ENCODE measurements around the gene CARHSP1. TPM values are rescaled to one million over a fixed set of nuclear protein-coding genes. Genes with fewer than 3 reads are reported as not detected.
A peak's percentile ranks its signal among the peaks of the same experiment; 100 is the strongest.

CARHSP1 gene
- total RNA-seq, 2 experiments from 2014 or later: 25.5 to 27.8 TPM

- Histone ChIP-seq H3K27ac (ENCODE audit: low read depth in 1 of 2, low read length in 2 of 2) (no peak overlapping the region), H3K27me3 (ENCODE audit: control insufficient read depth in 1 of 2, insufficient read depth in 2 of 2, low read length in 2 of 2) (peaks cover 0 to 2% of the 10 kb centered on the region in 2 experiments), H3K4me3 (ENCODE audit: low read length) (no peak overlapping the region), H3K9me3 (ENCODE audit: control insufficient read depth in 1 of 2, insufficient read depth in 1 of 2, low read length in 2 of 2) (peaks cover 0 to 5% of the 10 kb centered on the region in 2 experiments), H3K4me1 (ENCODE audit: insufficient read depth, low read length) (peaks cover 13% of the 10 kb centered on the region), H3K36me3 (ENCODE audit: insufficient read depth, low read length) (peaks cover 6% of the 10 kb centered on the region)
- Mint-ChIP-seq H3K4me1 (ENCODE audit: low read depth) (peaks cover 12% of the 10 kb centered on the region), H3K4me3 (no peak overlapping the region), H3K36me3 (ENCODE audit: low read depth) (peaks cover 15% of the 10 kb centered on the region), H3K27me3 (peaks cover 9% of the 10 kb centered on the region), H3K27ac (peak overlapping the region; percentile 40), H3K9me3 (no peaks in the 10 kb centered on the region)
- DNase-seq: peak in 1 of 14 experiments; percentile 39
- no peak for TF ChIP-seq CTCF (IDR thresholded peaks at IDR 0.05)
- no peak for ATAC-seq (ENCODE audit: poor library complexity)
- ChIA-PET POLR2A (interaction anchor here (1.8 kb wide), 1 partner anchor 17 kb away, joined by 4 read pairs; the partner anchor contains the start of gene CARHSP1), CTCF (interaction anchor here (1.7 kb wide), 1 partner anchor 88 kb away, joined by 8 read pairs; the partner anchor contains the start of genes PMM2 and TMEM186)
- intact Hi-C loops (cut with DNase I, micrococcal nuclease): no loop called here
These were observed 17.1 kb upstream of the CARHSP1 start for GRCh38 chr16:8885674-8886592.

GRCh38 chr16:8882725-8883377 is 14.0 kb upstream of the CARHSP1 start:
- POLR2A ChIA-PET: no interaction called here
- no peak for DNase-seq
- peaks cover 26% of the 10 kb centered on the region for H3K4me1 ChIP-seq (ENCODE audit: insufficient read depth, low read length)
- TF ChIP-seq CTCF (IDR thresholded peaks at IDR 0.05): no peak
- Mint-ChIP-seq H3K4me1 (ENCODE audit: low read depth) (peaks cover 13% of the 10 kb centered on the region), H3K27ac (no peak overlapping the region), H3K4me3 (no peak overlapping the region), H3K27me3 (peaks cover 9% of the 10 kb centered on the region), H3K9me3 (no peaks in the 10 kb centered on the region), H3K36me3 (ENCODE audit: low read depth) (peaks cover 4% of the 10 kb centered on the region)
- H3K27ac ChIP-seq (ENCODE audit: low read depth in 1 of 2, low read length in 2 of 2): no peak overlapping the region
- intact Hi-C loops (cut with DNase I, micrococcal nuclease): loop anchor here in 1 of 2 experiments (5.0 kb wide), 1 partner anchor 66 kb away; no protein-coding TSS in a partner anchor
- no peak for ATAC-seq (ENCODE audit: poor library complexity)
- H3K4me3 ChIP-seq (ENCODE audit: low read length): no peak overlapping the region
- peaks cover 0 to 2% of the 10 kb centered on the region in 2 experiments for H3K27me3 ChIP-seq (ENCODE audit: control insufficient read depth in 1 of 2, insufficient read depth in 2 of 2, low read length in 2 of 2)
- CTCF ChIA-PET: interaction anchor here (1.7 kb wide), 1 partner anchor 12 kb away, joined by 3 read pairs; no protein-coding TSS in a partner anchor
- H3K9me3 ChIP-seq (ENCODE audit: control insufficient read depth in 1 of 2, insufficient read depth in 1 of 2, low read length in 2 of 2): peaks cover 0 to 5% of the 10 kb centered on the region in 2 experiments
- no peaks in the 10 kb centered on the region for H3K36me3 ChIP-seq (ENCODE audit: insufficient read depth, low read length)

GRCh38 chr16:8882041-8882617 is 13.3 kb upstream of the CARHSP1 start, which contains the start of gene LITAFD:
LITAFD (plus strand) TSS chr16:8882351; CDS start chr16:8884356, 2,005 bp downstream.
- H3K9me3 ChIP-seq (ENCODE audit: control insufficient read depth in 1 of 2, insufficient read depth in 1 of 2, low read length in 2 of 2): peaks cover 0 to 5% of the 10 kb centered on the region in 2 experiments
- H3K4me1 ChIP-seq (ENCODE audit: insufficient read depth, low read length): peaks cover 27% of the 10 kb centered on the region
- H3K27me3 ChIP-seq (ENCODE audit: control insufficient read depth in 1 of 2, insufficient read depth in 2 of 2, low read length in 2 of 2): peaks cover 0 to 2% of the 10 kb centered on the region in 2 experiments
- no peaks in the 10 kb centered on the region for H3K36me3 ChIP-seq (ENCODE audit: insufficient read depth, low read length)
- Mint-ChIP-seq H3K27me3 (peaks cover 9% of the 10 kb centered on the region), H3K4me3 (no peak within 1 kb of the TSS), H3K9me3 (no peaks in the 10 kb centered on the region), H3K27ac (no peak within 1 kb of the TSS), H3K4me1 (ENCODE audit: low read depth) (peaks cover 13% of the 10 kb centered on the region), H3K36me3 (ENCODE audit: low read depth) (peaks cover 2% of the 10 kb centered on the region)
- no peak within 1 kb of the TSS for H3K4me3 ChIP-seq (ENCODE audit: low read length)
- ATAC-seq (ENCODE audit: poor library complexity) (no peak), DNase-seq (no peak)
- no peak for TF ChIP-seq CTCF (IDR thresholded peaks at IDR 0.05)
- H3K27ac ChIP-seq (ENCODE audit: low read depth in 1 of 2, low read length in 2 of 2): no peak within 1 kb of the TSS
- ChIA-PET CTCF (interaction anchor here (1.7 to 3.6 kb wide), 2 partner anchors 11 to 54 kb away, joined by 3 to 17 read pairs; no protein-coding TSS in a partner anchor), POLR2A (interaction anchor here (1.6 kb wide), 1 partner anchor 14 kb away, joined by 5 read pairs; the partner anchor contains the start of gene CARHSP1)
- intact Hi-C loops (cut with DNase I, micrococcal nuclease): loop anchor here in 1 of 2 experiments (5.0 kb wide), 1 partner anchor 65 kb away; no protein-coding TSS in a partner anchor
